Neuronal stem cell (in vitro differentiated cells): ENCODE data around the gene TIRAP.

Source experiments
- DNase-seq: peaks from one replicate; pipeline ENCODE4 v3.0.0-alpha.2; 2013; ENCODE audit warnings: low spot score
- H2AFZ ChIP-seq: one replicate; pipeline ENCODE4 v1.6.1; 2013; ENCODE audit warnings: mild to moderate bottlenecking, low read length, inconsistent platforms
- H2AK5ac ChIP-seq: 2 replicates; pipeline ENCODE4 v1.6.1; 2013; ENCODE audit warnings: low read depth, mild to moderate bottlenecking, inconsistent platforms, low read length, moderate library complexity, mixed read lengths
- H2BK120ac ChIP-seq: 2 replicates; pipeline ENCODE4 v1.6.1; 2013; ENCODE audit warnings: low read depth, mild to moderate bottlenecking, inconsistent platforms, low read length, moderate library complexity, mixed read lengths
- H2BK12ac ChIP-seq: one replicate; pipeline ENCODE4 v1.6.1; 2013; ENCODE audit warnings: low read length, inconsistent platforms
- H2BK15ac ChIP-seq: 2 replicates; pipeline ENCODE4 v1.6.1; 2013; ENCODE audit warnings: mild to moderate bottlenecking, low read length, inconsistent platforms, mixed read lengths
- H2BK5ac ChIP-seq: one replicate; pipeline ENCODE4 v1.6.1; 2013; ENCODE audit warnings: inconsistent platforms, mild to moderate bottlenecking, low read length, moderate library complexity
- H3K14ac ChIP-seq: one replicate; pipeline ENCODE4 v1.6.1; 2013; ENCODE audit warnings: low read length, inconsistent platforms
- H3K18ac ChIP-seq: 2 replicates; pipeline ENCODE4 v1.6.1; 2013; ENCODE audit warnings: low read length, inconsistent platforms
- H3K23ac ChIP-seq: 2 replicates; pipeline ENCODE4 v1.6.1; 2013; ENCODE audit warnings: low read depth, mild to moderate bottlenecking, mixed read lengths, low read length, inconsistent platforms; ENCODE audit not compliant: poor library complexity
- H3K27ac ChIP-seq: replicated peaks from 3 replicates; pipeline ENCODE4 v1.5.1; 2013; ENCODE audit warnings: low read length, inconsistent platforms
- H3K27me3 ChIP-seq, 3 experiments: 2 replicates each; pipeline ENCODE4 v1.6.1; 2013; ENCODE audit warnings: low read length in 3 of 3, mild to moderate bottlenecking in 2 of 3, inconsistent platforms in 1 of 3, low read depth in 1 of 3, mixed read lengths in 1 of 3, moderate library complexity in 1 of 3; ENCODE audit not compliant: control insufficient read depth in 3 of 3, insufficient read depth in 3 of 3
- H3K36me3 ChIP-seq, 2 donors: replicated peaks in 1 of 2; 2 replicates each; pipeline ENCODE4 v1.6.1; 2013; ENCODE audit warnings: low read length in 2 of 2; ENCODE audit not compliant: control insufficient read depth in 2 of 2, insufficient read depth in 2 of 2
- H3K4ac ChIP-seq: 2 replicates; pipeline ENCODE4 v1.6.1; 2013; ENCODE audit warnings: inconsistent platforms, mild to moderate bottlenecking, low read length, moderate library complexity
- H3K4me1 ChIP-seq, 2 donors: 1 replicate in 1 of 2; 2 replicates in 1 of 2; pipeline ENCODE4 v1.6.1; 2013; ENCODE audit warnings: low read length in 2 of 2, low read depth in 1 of 2; ENCODE audit not compliant: control insufficient read depth in 2 of 2, insufficient read depth in 1 of 2
- H3K4me2 ChIP-seq: one replicate; pipeline ENCODE4 v1.6.1; 2013; ENCODE audit warnings: mild to moderate bottlenecking, low read length, inconsistent platforms; ENCODE audit not compliant: insufficient read depth, poor library complexity, severe bottlenecking
- H3K4me3 ChIP-seq, 2 donors: 2 replicates each; pipeline ENCODE4 v1.5.1; 2013; ENCODE audit warnings: low read length in 2 of 2, mild to moderate bottlenecking in 2 of 2, inconsistent platforms in 1 of 2, moderate library complexity in 1 of 2
- H3K79me1 ChIP-seq: one replicate; pipeline ENCODE4 v1.6.1; 2013; ENCODE audit warnings: low read depth, mild to moderate bottlenecking, inconsistent platforms, low read length, moderate library complexity
- H3K9ac ChIP-seq: one replicate; pipeline ENCODE4 v1.6.1; 2013; ENCODE audit warnings: mild to moderate bottlenecking, low read depth, low read length, inconsistent platforms; ENCODE audit not compliant: poor library complexity
- H3K9me3 ChIP-seq, 2 donors: replicated peaks in 1 of 2; 2 replicates each; pipeline versions ENCODE3 to v1.6.1; 2013; ENCODE audit warnings: low read length in 2 of 2, mild to moderate bottlenecking in 2 of 2, inconsistent platforms in 1 of 2, low read depth in 1 of 2, mixed read lengths in 1 of 2, moderate library complexity in 1 of 2; ENCODE audit not compliant: control insufficient read depth in 2 of 2, insufficient read depth in 1 of 2
- H4K8ac ChIP-seq: one replicate; pipeline ENCODE4 v1.6.1; 2013; ENCODE audit warnings: low read depth, mild to moderate bottlenecking, inconsistent platforms, low read length, moderate library complexity
- H4K91ac ChIP-seq: one replicate; pipeline ENCODE4 v1.6.1; 2013; ENCODE audit warnings: low read length, low read depth, mild to moderate bottlenecking, inconsistent platforms; ENCODE audit not compliant: poor library complexity
- WGBS, 2 donors: extraction: QIAGEN DNeasy Blood & Tissue Kit; methylation state at CpG; one replicate each; pipeline ENCODE4 v1.1.7; 2013; ENCODE audit warnings: missing lambda C conversion rate in 2 of 2, mixed read lengths in 1 of 2; ENCODE audit not compliant: insufficient read length in 2 of 2, insufficient replicate concordance in 1 of 2; ENCODE audit errors: extremely low coverage in 2 of 2; 5-methylcytosine and 5-hydroxymethylcytosine counted together

Gene TIRAP

DNA sequence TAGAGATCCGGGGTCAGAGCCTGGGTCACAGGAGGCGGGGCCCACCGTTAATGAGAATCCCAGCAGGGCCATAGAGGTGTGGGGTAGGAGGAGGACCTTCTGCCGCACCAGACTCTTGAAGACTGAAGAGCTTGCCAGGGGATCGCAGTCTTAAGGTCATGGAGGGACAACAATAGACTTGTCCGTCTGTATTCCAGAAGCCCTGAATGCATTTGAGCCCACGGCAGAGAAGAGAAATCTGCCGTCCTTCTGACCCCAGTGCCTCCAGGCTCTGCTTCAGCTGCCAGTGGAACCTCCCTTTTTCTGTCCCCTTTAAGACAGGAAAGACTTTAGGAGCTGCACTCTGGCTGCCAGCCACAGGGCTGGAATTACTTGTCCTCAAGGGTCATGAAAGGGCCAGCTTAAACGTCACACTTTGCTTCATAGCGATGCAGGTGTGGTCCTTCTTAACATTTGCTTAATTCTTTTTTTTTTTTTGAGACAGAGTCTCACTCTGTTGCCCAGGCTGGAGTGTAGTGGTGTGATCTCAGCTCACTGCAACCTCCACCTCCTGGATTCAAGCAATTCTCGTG is 57.1 kb downstream of the TIRAP start:
- WGBS, 2 donors, result no CpG with 5 or more reads among the region's 11 CpGs

DNA sequence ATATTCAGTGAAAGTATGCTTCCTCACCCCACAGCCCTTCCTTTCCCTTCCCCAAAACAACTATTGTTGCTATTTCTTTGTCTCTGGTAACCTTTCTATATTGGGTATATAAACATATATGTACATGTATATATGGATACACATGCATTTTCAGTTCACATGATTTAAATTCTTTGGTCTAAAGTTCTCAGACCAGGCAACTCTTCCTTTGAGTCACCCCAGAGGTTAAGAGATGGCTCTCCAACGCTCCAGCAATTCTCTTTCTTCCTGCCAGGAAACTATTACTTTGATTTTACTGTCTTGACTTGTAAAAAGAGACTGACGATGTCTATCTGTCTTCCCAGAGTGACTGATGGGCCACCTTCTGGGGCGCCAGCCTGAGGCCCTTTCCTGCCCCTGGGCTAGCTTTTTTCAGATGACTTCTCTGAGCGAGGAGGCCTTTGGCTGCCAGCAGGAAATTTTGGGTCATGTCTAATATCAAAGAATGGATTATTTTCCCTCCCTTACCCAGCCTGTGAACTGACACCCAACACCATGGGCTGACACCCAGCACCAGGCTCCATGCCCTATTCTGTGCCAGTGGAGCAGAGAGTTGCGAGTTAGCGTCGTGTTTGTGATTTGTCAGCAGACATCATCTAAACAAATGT is 58.2 kb downstream of the TIRAP start:
- H3K4me1 ChIP-seq, result peaks cover 20 to 36% of the 10 kb centered on the region in 2 donors
- no peak overlapping the region for H3K4me2 ChIP-seq
- no peaks in the 10 kb centered on the region for H3K9me3 ChIP-seq
- H3K9ac ChIP-seq, result no peak overlapping the region
- no peak overlapping the region for H4K91ac ChIP-seq
- no peak overlapping the region for H4K8ac ChIP-seq
- no peak overlapping the region for H3K18ac ChIP-seq
- no peaks in the 10 kb centered on the region for H3K79me1 ChIP-seq
- H3K4me3 ChIP-seq, result no peak overlapping the region
- no peak overlapping the region for H3K23ac ChIP-seq
- H3K27me3 ChIP-seq, result no peaks in the 10 kb centered on the region
- no peak overlapping the region for H2BK15ac ChIP-seq
- H3K14ac ChIP-seq, result no peak overlapping the region
- H2AFZ ChIP-seq, result no peak overlapping the region
- peaks cover 11 to 64% of the 10 kb centered on the region in 2 donors for H3K36me3 ChIP-seq
- no peak overlapping the region for H3K27ac ChIP-seq
- H2BK12ac ChIP-seq, result no peak overlapping the region
- H3K4ac ChIP-seq, result no peak overlapping the region
- H2BK120ac ChIP-seq, result no peak overlapping the region
- no CpG with 5 or more reads among the region's 7 CpGs for WGBS, 2 donors
- H2BK5ac ChIP-seq, result no peak overlapping the region
- H2AK5ac ChIP-seq, result no peak overlapping the region
- no peak for DNase-seq

More for the DNA sequence above, 57.1 kb downstream of the TIRAP start:
- Histone ChIP-seq H3K14ac (no peak overlapping the region), H3K27me3 (no peaks in the 10 kb centered on the region), H3K4me2 (no peak overlapping the region), H3K9me3 (no peaks in the 10 kb centered on the region), H2BK120ac (no peak overlapping the region), H3K9ac (no peak overlapping the region), H4K8ac (no peak overlapping the region), H3K4ac (no peak overlapping the region), H3K4me1 (peaks cover 20 to 35% of the 10 kb centered on the region in 2 donors), H3K79me1 (no peaks in the 10 kb centered on the region), H3K36me3 (peaks cover 7 to 60% of the 10 kb centered on the region in 2 donors), H3K23ac (no peak overlapping the region), H3K4me3 (no peak overlapping the region), H3K27ac (no peak overlapping the region), H2BK15ac (no peak overlapping the region), H3K18ac (peak overlapping the region; percentile 11), H2AFZ (no peak overlapping the region), H2AK5ac (no peak overlapping the region), H2BK5ac (no peak overlapping the region), H4K91ac (no peak overlapping the region), H2BK12ac (no peak overlapping the region)
- DNase-seq, result no peak

DNA sequence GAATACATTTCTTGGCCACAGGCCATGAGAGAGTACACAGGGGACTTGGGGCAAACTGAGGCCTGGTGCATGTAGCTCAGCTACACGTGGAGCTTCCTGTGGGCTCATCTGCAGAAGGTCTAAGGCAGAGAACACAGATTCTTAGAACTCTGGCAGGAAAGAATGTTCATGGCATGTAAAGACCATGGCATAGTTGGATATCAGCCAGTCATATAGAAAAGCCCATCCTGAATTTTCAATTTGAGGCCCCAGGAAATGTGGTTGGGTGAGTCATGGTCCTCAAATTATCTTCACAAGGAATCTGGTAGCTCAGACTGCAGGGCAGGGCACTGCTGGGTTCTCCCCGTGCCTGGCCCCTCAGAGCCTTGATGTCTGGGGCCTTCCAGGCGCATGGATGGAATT is 58.9 kb downstream of the TIRAP start:
- no peak overlapping the region for H4K8ac ChIP-seq
- no peak overlapping the region for H4K91ac ChIP-seq
- H3K14ac ChIP-seq, result no peak overlapping the region
- no peak overlapping the region for H3K23ac ChIP-seq
- no peak overlapping the region for H3K27ac ChIP-seq
- H2BK15ac ChIP-seq, result no peak overlapping the region
- no peak overlapping the region for H3K9ac ChIP-seq
- no peak overlapping the region for H2BK5ac ChIP-seq
- no peaks in the 10 kb centered on the region for H3K9me3 ChIP-seq
- H3K79me1 ChIP-seq, result no peaks in the 10 kb centered on the region
- no peaks in the 10 kb centered on the region for H3K27me3 ChIP-seq
- H3K4me3 ChIP-seq, result no peak overlapping the region
- H2BK120ac ChIP-seq, result no peak overlapping the region
- peaks cover 11 to 71% of the 10 kb centered on the region in 2 donors for H3K36me3 ChIP-seq
- no peak overlapping the region for H3K18ac ChIP-seq
- no peak overlapping the region for H3K4ac ChIP-seq
- H3K4me2 ChIP-seq, result no peak overlapping the region
- H2AK5ac ChIP-seq, result no peak overlapping the region
- H2AFZ ChIP-seq, result no peak overlapping the region
- no peak overlapping the region for H2BK12ac ChIP-seq
- peaks cover 13 to 32% of the 10 kb centered on the region in 2 donors for H3K4me1 ChIP-seq
- WGBS, 2 donors, result no CpG with 5 or more reads among the region's 3 CpGs
- DNase-seq, result no peak

GRCh38 chr11:126343051-126343450 is 60.2 kb downstream of the TIRAP start:
- DNase-seq, result no peak
- Histone ChIP-seq H4K8ac (no peak overlapping the region), H3K4me2 (no peak overlapping the region), H3K4me1 (peaks cover 6 to 21% of the 10 kb centered on the region in 2 donors), H2BK15ac (no peak overlapping the region), H3K9ac (no peak overlapping the region), H2AFZ (no peak overlapping the region), H3K36me3 (peaks cover 11 to 79% of the 10 kb centered on the region in 2 donors), H3K27ac (no peak overlapping the region), H4K91ac (no peak overlapping the region), H3K14ac (no peak overlapping the region), H3K79me1 (no peaks in the 10 kb centered on the region), H3K27me3 (no peaks in the 10 kb centered on the region), H3K9me3 (no peaks in the 10 kb centered on the region), H2AK5ac (no peak overlapping the region), H2BK12ac (no peak overlapping the region), H2BK120ac (no peak overlapping the region), H3K4ac (no peak overlapping the region), H3K23ac (peak overlapping the region; percentile 50), H3K18ac (no peak overlapping the region), H2BK5ac (no peak overlapping the region), H3K4me3 (no peak overlapping the region)
- no CpG with 5 or more reads among the region's 16 CpGs for WGBS, 2 donors
